GM21825 (cell line): ENCODE data around the gene C5.
"Not testable (repeated sequence)": the region's sequence is repeated elsewhere in the genome, so short reads cannot be mapped to it uniquely, and the experiment has no call there.

Experiments
- ATAC-seq: cut with Tn5 transposase; IDR thresholded peaks from one replicate; pipeline ENCODE4 v1.9.1; 2021; ENCODE audit warnings: mild to moderate bottlenecking, moderate library complexity; ENCODE audit not compliant: unreplicated experiment

Gene C5

DNA sequence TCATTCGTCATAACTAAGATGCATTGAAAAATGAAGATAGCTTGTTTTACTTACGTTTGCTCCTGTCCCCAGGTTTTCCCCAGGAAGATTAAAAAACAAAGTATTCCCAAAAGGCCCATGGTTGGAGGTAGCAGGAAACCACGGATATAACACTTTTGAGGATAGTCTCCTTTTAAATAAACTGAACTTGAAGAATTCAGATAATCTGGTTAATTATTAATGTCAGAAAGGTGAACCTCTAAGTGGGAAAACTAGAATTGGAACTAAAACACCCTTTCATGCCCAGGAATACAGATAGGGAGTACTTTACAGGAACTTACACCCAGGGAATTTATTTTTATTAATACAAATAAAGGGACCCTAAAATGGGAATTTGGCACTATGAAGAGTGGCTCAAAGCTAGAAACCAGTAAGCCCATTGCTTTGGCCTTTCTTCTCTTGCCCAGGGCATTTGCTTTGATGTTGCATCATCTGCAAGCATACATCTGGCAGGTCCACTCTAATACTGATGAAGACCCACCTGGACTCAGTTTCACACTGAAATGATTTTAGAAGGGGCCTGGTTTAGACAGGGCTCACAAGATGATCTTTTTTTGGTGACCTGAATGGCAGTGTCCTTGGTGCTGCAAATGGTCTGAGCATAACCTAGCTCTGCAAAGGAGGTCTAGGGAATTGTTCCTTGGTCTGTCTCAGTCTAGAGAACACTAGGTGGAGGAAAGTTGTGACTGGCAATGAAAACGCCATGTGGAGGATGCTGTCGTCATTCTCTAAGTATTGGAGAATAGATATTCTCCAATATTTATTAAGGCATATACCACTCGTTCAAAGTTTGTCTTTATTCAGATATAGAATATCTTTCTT is at the start of gene C5:
C5 (minus strand) TSS at position 148 of the 861 bp plus-strand sequence; CDS start at position 119, 29 bp downstream.
- no peak for ATAC-seq

DNA sequence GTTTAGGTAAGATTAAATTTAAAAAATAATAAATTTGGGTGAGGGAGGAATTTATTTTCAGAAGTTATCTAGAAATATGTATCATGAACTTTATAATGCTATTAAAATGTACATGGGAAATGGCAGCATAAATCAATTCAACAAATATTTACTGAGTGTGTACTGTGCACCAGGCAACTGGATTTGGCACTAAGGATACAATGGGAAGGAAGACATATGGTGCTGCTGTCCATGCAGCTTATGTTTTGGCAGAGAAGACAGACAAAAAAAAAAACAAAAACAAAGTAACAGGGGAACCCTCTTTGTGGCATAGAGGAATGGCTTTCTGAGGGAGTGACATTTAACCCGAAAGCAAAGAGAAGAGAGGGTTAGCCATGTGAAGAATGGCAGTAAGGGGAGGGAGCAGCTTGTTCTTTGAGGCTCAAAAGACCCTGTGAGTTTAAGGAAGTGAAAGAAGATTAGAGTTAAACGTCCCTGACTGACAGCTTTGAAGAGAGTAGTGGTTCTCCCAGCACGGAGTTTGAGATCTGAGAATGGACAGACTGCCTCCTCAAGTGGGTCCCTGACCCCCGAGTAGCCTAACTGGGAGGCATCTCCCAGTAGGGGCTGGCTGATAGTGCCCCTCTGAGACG is 48.6 kb upstream of the C5 start:
- no peak for ATAC-seq

GRCh38 chr9:121095057-121095456 is 45.0 kb upstream of the C5 start:
- no peak for ATAC-seq

GRCh38 chr9:121090743-121091142 is 40.7 kb upstream of the C5 start:
- not testable (repeated sequence) for ATAC-seq

GRCh38 chr9:121088576-121088975 is 38.5 kb upstream of the C5 start:
- no peak for ATAC-seq

DNA sequence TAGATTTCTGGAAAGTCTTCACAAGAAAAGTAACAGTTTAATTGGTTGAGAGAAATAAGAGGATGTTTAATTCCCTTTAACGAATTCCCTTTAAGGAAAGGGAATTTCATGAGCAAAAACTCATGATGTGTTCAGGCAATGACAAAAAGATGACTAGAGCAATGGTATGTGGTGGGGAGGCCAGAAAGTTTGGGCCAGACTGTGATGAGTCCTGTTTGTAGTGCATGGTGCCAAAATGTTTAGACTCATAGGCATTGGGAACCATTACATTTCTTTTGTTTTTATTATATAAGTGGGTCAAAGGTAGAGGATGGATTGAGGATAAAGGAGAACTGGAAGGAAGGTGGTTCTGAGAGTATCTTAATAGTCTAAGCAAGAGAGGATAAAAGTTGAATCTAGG is 35.6 kb upstream of the C5 start:
- no peak for ATAC-seq

DNA sequence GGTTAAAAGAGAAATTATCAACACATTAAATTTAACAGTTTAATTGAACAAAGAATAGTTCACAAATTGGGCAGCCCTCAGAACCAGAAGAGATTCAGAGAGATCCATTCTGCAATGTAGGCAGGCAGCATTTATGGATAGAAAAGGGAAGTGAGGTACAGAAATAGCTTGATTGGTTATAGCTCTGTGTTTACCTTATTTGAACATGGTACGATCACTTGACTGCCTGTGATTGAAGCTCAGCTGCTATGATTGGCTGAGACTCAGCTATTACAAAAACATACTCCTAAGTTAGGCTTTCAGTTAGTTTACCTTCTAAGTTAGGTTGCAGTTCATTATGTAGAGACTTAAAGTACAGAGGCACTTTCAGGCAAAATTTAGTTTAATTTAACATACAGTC is 32.0 kb upstream of the C5 start:
- ATAC-seq, result no peak

- ATAC-seq, result peak; percentile 1
These were observed 25.4 kb upstream of the C5 start for GRCh38 chr9:121075251-121076036.

- ATAC-seq, result peak; percentile 66
These were observed 24.5 kb upstream of the C5 start, which contains the start of gene CNTRL for GRCh38 chr9:121074370-121075250. CNTRL (plus strand) TSS chr9:121074955; CDS start chr9:121088327, 13,372 bp downstream.

DNA sequence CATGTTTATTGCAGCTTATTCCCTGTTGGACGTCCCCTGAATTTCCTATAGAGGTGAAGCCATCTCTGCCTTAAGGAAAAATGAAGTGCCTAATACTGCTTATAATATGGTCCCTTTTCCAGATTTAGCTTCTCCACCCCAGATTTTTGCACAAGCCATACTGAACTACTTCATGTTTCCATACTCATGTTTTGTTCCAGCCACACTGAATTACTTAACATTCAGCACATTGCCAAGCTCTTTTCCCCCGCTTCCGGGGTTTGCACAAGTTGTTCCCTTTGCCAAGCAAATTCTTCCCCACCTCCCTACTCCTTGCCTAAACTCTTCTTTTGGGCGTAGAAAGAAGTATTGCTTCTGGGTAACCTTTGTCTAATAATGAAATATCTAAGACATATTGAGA is 23.0 kb upstream of the C5 start:
- no peak for ATAC-seq

DNA sequence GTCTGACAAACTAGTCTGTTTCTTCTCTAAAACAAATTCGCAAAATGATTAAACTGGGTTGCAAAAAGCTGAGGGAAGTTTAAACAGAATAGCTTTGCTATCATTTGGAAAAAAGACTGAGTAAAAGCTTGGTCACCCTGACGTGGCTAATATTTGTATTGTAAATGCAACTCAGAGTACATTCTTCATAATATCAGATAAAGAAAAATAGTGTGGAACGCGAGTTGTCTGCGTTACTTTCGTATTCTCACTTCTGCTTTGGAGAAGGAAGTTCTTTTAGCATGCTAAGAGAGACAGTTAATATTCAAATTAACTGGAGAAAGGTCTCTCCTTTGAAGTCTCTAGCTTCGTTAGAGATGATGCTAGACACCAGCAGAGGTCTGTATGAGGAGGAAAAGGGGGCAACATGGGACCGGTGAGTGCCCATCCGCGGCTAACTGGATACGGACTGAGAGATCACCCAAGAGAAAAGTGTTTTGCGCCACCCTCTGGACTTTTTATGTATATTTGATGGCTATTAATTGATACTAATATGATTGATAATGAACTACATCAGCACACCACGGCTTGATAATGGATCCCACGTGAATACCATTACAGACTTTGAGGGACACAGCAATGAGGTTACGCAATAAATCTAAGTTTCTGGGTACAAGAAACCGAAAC is 21.8 kb upstream of the C5 start:
- peak; percentile 44 for ATAC-seq

DNA sequence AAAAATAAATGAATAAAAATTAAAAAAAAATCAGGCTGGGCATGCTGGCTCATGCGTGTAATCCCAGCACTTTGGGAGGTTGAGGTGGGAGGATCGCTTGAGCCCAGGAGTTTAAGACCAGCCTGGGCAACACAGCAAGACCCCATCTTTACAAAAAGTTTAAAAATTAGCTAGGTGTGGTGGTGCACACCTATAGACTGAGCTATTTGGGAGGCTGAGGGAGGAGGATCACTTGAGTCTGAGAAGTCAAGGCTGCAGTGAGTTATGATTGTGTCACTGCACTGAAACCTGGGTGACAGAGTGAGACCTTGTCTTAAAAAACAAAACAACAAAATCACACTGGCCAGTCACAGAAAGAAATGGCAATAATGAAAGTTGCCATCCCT is 21.3 kb upstream of the C5 start:
- ATAC-seq, result no peak

DNA sequence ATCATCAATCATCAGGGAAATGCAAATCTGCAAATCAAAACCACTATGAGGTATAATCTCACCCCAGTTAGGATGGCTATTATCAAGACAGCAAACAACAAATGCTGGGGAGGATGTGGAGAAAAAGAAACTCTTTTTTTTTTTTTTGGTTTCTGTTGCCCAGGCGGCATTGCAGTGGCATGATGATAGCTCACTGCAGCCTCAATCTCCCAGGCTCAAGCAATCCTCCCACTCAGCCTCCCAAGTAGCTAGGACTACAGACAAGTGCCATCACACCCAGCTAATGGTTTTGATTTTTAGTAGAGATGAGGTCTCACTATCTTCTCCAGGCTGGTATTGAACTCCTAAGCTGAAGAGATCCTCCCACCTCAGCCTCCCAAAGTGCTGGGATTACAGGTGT is 19.3 kb upstream of the C5 start:
- no peak for ATAC-seq

DNA sequence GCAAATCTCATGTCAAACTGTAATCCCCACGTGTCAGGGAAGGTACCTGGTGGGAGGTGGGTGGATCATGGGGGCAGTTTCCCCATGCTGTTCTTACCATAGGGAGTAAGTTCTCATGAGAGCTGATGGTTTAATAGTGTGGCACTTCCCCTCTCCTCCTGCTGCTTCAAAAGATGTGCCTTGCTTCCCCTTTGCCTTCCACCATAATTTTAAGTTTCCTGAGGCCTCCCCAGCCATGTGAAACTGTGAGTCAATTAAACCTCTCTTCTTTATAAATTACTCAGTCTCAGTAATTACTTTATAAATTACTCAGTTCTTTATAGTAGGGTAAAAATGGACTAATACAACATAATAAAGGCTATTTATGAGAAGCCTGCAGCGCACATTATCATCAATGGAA is 17.6 kb upstream of the C5 start:
- ATAC-seq, result no peak

- ATAC-seq, result no peak
These were observed 16.8 kb upstream of the C5 start for GRCh38 chr9:121066850-121067249.

GRCh38 chr9:121059998-121060636 is 10.0 kb upstream of the C5 start:
- ATAC-seq, result no peak

GRCh38 chr9:121059513-121059912 is 9.4 kb upstream of the C5 start:
- ATAC-seq, result no peak

GRCh38 chr9:121057821-121058220 is 7.7 kb upstream of the C5 start:
- no peak for ATAC-seq

- no peak for ATAC-seq
These were observed 5.6 kb upstream of the C5 start for GRCh38 chr9:121055642-121056143.
